Endodermal cell (in vitro differentiated cells): ENCODE data around the gene KCNQ4. TPM values are rescaled to one million over a fixed set of nuclear protein-coding genes. Genes with fewer than 3 reads are reported as not detected.

Experiments
- DNase-seq: peaks from one replicate; pipeline ENCODE4 v3.0.0-alpha.2; 2017
- H3K27ac ChIP-seq: 2 replicates; pipeline ENCODE4 v1.5.1; 2013; ENCODE audit warnings: mild to moderate bottlenecking, low read depth, low read length, moderate library complexity
- H3K27me3 ChIP-seq: 2 replicates; pipeline ENCODE4 v1.6.1; 2013; ENCODE audit warnings: mild to moderate bottlenecking, low read length, moderate library complexity; ENCODE audit not compliant: insufficient read depth, control insufficient read depth, poor library complexity, severe bottlenecking
- H3K36me3 ChIP-seq: 2 replicates; pipeline ENCODE4 v1.7.0; 2013; ENCODE audit warnings: mild to moderate bottlenecking, low read length, moderate library complexity; ENCODE audit not compliant: control insufficient read depth, insufficient read depth
- H3K4me1 ChIP-seq: one replicate; pipeline ENCODE4 v1.7.0; 2013; ENCODE audit warnings: low read length; ENCODE audit not compliant: control insufficient read depth, insufficient read depth
- H3K4me3 ChIP-seq: 2 replicates; pipeline ENCODE4 v1.5.1; 2013; ENCODE audit warnings: mild to moderate bottlenecking, low read length, moderate library complexity
- H3K9ac ChIP-seq: 2 replicates; pipeline ENCODE4 v1.6.1; 2013; ENCODE audit warnings: mild to moderate bottlenecking, low read length, moderate library complexity; ENCODE audit not compliant: poor library complexity, severe bottlenecking; ENCODE audit errors: extremely low read depth
- H3K9me3 ChIP-seq: 2 replicates; pipeline ENCODE4 v1.6.1; 2013; ENCODE audit warnings: mild to moderate bottlenecking, low read length, moderate library complexity; ENCODE audit not compliant: control insufficient read depth
- H3K27ac Mint-ChIP-seq: 2 replicates; pipeline ENCODE4 v1.8.0; 2020; ENCODE audit warnings: mixed read lengths
- H3K27me3 Mint-ChIP-seq: 2 replicates; pipeline ENCODE4 v1.8.0; 2021; ENCODE audit warnings: mild to moderate bottlenecking, mixed read lengths; ENCODE audit not compliant: insufficient read depth
- H3K36me3 Mint-ChIP-seq: 2 replicates; pipeline ENCODE4 v1.8.0; 2020; ENCODE audit warnings: low read depth, mixed read lengths
- H3K4me1 Mint-ChIP-seq: 2 replicates; pipeline ENCODE4 v1.8.0; 2020; ENCODE audit warnings: mixed read lengths
- H3K4me3 Mint-ChIP-seq: 2 replicates; pipeline ENCODE4 v1.8.0; 2020; ENCODE audit warnings: mild to moderate bottlenecking, moderate library complexity, mixed read lengths
- H3K9me3 Mint-ChIP-seq: 2 replicates; pipeline ENCODE4 v1.8.0; 2020; ENCODE audit warnings: mild to moderate bottlenecking, mixed read lengths
- WGBS, 2 experiments: methylation state at CpG; one replicate each; pipeline versions ENCODE4 v1.1.5 to v1.1.7; 2013; ENCODE audit warnings: missing lambda C conversion rate in 2 of 2, mixed read lengths in 1 of 2; ENCODE audit not compliant: insufficient coverage in 1 of 2, insufficient read length in 1 of 2; 5-methylcytosine and 5-hydroxymethylcytosine counted together
- total RNA-seq, 2 donors: library from RNA; stranded (reverse); fragmentation: NEBNext Ultra II Directional in 1 of 2; extraction: Animal tissue kit (Norgen Biotek cat#: 25700) in 1 of 2; gene quantifications; 2 replicates in 1 of 2; 3 replicates in 1 of 2; pipeline ENCODE4 v1.2.1, GENCODE V29; 2021
- TF ChIP-seq, protein P1 (sequence below): fragments of 200-600 bp; sonication (generic); conservative IDR thresholded peaks from 2 replicates; pipeline ENCODE4 v1.5.0; 2021; ENCODE audit warnings: antibody characterized with exemption, mild to moderate bottlenecking

Gene KCNQ4
- total RNA-seq, 2 donors from 2014 or later: 0.22 to 0.88 TPM

GRCh38 chr1:40769815-40770214 is 13.8 kb upstream of the KCNQ4 start:
- Histone ChIP-seq H3K27ac (no peak overlapping the region), H3K27me3 (no peaks in the 10 kb centered on the region), H3K9ac (no peak overlapping the region), H3K4me3 (no peak overlapping the region), H3K36me3 (peaks cover 73% of the 10 kb centered on the region), H3K9me3 (no peaks in the 10 kb centered on the region), H3K4me1 (no peaks in the 10 kb centered on the region)
- TF ChIP-seq, protein P1, sequence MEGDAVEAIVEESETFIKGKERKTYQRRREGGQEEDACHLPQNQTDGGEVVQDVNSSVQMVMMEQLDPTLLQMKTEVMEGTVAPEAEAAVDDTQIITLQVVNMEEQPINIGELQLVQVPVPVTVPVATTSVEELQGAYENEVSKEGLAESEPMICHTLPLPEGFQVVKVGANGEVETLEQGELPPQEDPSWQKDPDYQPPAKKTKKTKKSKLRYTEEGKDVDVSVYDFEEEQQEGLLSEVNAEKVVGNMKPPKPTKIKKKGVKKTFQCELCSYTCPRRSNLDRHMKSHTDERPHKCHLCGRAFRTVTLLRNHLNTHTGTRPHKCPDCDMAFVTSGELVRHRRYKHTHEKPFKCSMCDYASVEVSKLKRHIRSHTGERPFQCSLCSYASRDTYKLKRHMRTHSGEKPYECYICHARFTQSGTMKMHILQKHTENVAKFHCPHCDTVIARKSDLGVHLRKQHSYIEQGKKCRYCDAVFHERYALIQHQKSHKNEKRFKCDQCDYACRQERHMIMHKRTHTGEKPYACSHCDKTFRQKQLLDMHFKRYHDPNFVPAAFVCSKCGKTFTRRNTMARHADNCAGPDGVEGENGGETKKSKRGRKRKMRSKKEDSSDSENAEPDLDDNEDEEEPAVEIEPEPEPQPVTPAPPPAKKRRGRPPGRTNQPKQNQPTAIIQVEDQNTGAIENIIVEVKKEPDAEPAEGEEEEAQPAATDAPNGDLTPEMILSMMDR: peak; percentile 28
- H3K27ac Mint-ChIP-seq: peak overlapping the region; percentile 26
- 91 to 93% methylated on average over 3 to 4 of the region's 4 CpGs for WGBS, 2 experiments
- H3K27me3 Mint-ChIP-seq: peaks cover 4% of the 10 kb centered on the region
- DNase-seq: no peak
- H3K4me1 Mint-ChIP-seq: peaks cover 7% of the 10 kb centered on the region
- H3K4me3 Mint-ChIP-seq: no peak overlapping the region
- no peaks in the 10 kb centered on the region for H3K9me3 Mint-ChIP-seq
- H3K36me3 Mint-ChIP-seq: peaks cover 67% of the 10 kb centered on the region

DNA sequence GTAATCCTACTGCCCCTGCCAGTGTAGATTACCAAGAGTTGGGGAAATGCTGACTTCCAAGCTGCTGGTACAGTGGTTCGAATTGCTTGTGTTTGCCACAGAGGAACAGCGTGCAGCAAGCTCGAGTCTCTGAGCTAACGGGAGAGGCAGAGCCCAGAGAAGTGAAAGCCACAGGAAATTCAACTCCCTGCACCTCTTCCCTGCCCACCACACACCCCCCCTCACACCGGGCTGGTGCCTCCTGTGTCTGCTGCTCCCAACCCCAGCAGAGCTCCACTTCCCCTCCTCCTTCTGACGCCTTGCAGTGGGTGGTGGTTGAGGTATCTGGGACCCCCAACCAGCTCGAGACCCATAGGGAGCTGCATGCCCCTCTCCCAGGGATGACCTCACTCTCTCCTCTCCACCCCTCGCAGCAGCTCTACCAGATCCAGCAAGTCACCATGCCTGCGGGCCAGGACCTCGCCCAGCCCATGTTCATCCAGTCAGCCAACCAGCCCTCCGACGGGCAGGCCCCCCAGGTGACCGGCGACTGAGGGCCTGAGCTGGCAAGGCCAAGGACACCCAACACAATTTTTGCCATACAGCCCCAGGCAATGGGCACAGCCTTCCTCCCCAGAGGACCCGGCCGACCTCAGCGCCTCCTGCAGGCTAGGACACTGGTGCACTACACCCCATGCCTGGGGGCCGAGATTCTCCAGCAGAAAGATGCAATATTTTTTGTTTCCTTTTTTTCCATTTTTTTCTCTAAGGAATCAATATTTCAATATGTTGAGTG is 13.1 kb upstream of the KCNQ4 start:
- peaks cover 4% of the 10 kb centered on the region for H3K27me3 Mint-ChIP-seq
- H3K27ac Mint-ChIP-seq: peak overlapping the region; percentile 26
- H3K4me1 ChIP-seq: no peaks in the 10 kb centered on the region
- H3K4me3 Mint-ChIP-seq: no peak overlapping the region
- no peaks in the 10 kb centered on the region for H3K27me3 ChIP-seq
- peaks cover 66% of the 10 kb centered on the region for H3K36me3 ChIP-seq
- DNase-seq: peak; percentile 68
- 90 to 92% methylated on average over 6 to 18 of the region's 18 CpGs for WGBS, 2 experiments
- no peak overlapping the region for H3K9ac ChIP-seq
- H3K4me3 ChIP-seq: no peak overlapping the region
- peaks cover 67% of the 10 kb centered on the region for H3K36me3 Mint-ChIP-seq
- peaks cover 7% of the 10 kb centered on the region for H3K4me1 Mint-ChIP-seq
- H3K27ac ChIP-seq: no peak overlapping the region
- H3K9me3 Mint-ChIP-seq: no peaks in the 10 kb centered on the region
- H3K9me3 ChIP-seq: no peaks in the 10 kb centered on the region
- TF ChIP-seq, protein P1: peak; percentile 68

- Mint-ChIP-seq H3K4me3 (no peak overlapping the region), H3K4me1 (peaks cover 7% of the 10 kb centered on the region), H3K36me3 (peaks cover 69% of the 10 kb centered on the region)
These were observed 11.2 kb upstream of the KCNQ4 start for GRCh38 chr1:40772146-40772955.

More at GRCh38 chr1:40772146-40772955, 11.2 kb upstream of the KCNQ4 start:
- H3K4me3 ChIP-seq: no peak overlapping the region
- 86 to 94% methylated on average over 1 to 2 of the region's 2 CpGs for WGBS, 2 experiments
- DNase-seq: no peak
- no peak overlapping the region for H3K9ac ChIP-seq
- H3K27me3 ChIP-seq: no peaks in the 10 kb centered on the region
- H3K9me3 Mint-ChIP-seq: peaks cover 15% of the 10 kb centered on the region
- H3K9me3 ChIP-seq: peaks cover 12% of the 10 kb centered on the region
- TF ChIP-seq, protein P1: no peak
- H3K27ac ChIP-seq: no peak overlapping the region
- H3K4me1 ChIP-seq: no peaks in the 10 kb centered on the region
- H3K27ac Mint-ChIP-seq: no peak overlapping the region
- H3K27me3 Mint-ChIP-seq: peaks cover 6% of the 10 kb centered on the region
- H3K36me3 ChIP-seq: peaks cover 48% of the 10 kb centered on the region
